Fibroblast of villous mesenchyme (primary cell): Measurements from ENCODE around the gene CLCA4. TPM values are rescaled to one million over a fixed set of nuclear protein-coding genes. Genes with fewer than 3 reads are reported as not detected.

Experiments
- total RNA-seq: library from RNA; depleted of rRNA; stranded (reverse); fragments of >200 nt; gene quantifications from 2 replicates; pipeline ENCODE4 v1.2.3, GENCODE V29; 2012

The CLCA4 gene
- total RNA-seq, 1 donor: not detected

Other genes with a start within 250 kb of the CLCA4 start
- gene ODF2L, start 150.8 kb upstream of the CLCA4 start, total RNA-seq: 40.3 and 44.5 TPM in 2 replicates
- 0.43 TPM in 1 of 2 replicates, not detected in the other for gene CLCA2, start 122.9 kb upstream of the CLCA4 start, total RNA-seq
- gene CLCA1, start 78.2 kb upstream of the CLCA4 start, total RNA-seq: under 0.01 TPM in 1 of 2 replicates, not detected in the other
- 44.5 and 47.9 TPM in 2 replicates for gene SH3GLB1, start 157.5 kb downstream of the CLCA4 start, total RNA-seq